HG03039 (cell line): Measurements from ENCODE around the gene CTDSP2.

Experiments used
- ATAC-seq: cut with Tn5 transposase; IDR thresholded peaks from one replicate; pipeline ENCODE4 v1.9.1; 2021; ENCODE audit warnings: mild to moderate bottlenecking, moderate library complexity; ENCODE audit not compliant: unreplicated experiment

The CTDSP2 gene

DNA sequence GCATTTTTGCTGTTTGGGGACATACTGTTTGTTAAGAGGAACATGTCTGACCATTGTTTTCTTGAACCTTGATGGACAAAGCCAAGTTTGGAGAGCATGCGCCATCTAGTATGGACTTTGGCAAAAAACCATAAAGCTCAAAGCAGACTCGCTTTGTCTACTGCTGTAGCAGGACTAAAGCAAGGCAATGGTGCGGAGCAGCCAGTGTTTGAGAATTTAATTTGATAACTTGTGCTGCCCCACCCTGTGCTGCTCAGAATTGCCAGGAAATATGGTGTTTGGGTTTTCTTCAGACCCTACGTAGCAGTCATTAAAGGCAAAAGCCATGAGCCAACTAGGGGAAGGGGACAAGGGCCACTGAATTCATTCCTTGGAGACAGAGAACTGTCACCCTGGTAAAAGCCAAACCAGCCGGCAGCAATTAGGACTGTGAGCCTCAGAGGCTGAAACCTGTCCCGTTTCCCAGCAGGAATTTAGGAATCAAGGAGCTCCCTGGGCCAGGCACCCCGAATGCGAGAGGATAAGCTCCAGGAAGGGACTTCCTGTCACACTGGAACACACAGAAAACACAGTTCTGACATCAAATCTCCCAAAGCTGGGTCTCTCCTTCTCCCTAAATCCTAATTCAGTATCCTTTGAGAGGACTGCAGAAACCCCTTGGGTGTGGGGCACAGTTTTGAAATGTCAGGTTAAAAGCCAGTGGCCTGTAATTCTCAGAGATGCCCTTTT is 29.1 kb downstream of the CTDSP2 start:
- ATAC-seq: no peak

DNA sequence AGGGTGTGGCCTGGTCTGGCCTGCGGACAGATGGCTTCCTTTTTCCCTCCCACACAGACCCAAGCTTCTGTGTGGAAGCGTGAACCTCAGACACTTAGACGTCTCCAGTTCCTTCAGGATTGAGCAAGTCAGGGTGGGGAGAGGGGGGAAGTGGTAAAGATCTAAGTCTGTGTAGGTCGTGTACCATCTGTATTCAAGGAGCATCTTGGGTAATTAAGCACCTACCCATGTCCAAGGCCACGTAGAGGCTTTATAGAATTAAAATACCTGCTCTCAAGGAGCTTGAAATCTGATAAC is 29.7 kb downstream of the CTDSP2 start:
- ATAC-seq: no peak

DNA sequence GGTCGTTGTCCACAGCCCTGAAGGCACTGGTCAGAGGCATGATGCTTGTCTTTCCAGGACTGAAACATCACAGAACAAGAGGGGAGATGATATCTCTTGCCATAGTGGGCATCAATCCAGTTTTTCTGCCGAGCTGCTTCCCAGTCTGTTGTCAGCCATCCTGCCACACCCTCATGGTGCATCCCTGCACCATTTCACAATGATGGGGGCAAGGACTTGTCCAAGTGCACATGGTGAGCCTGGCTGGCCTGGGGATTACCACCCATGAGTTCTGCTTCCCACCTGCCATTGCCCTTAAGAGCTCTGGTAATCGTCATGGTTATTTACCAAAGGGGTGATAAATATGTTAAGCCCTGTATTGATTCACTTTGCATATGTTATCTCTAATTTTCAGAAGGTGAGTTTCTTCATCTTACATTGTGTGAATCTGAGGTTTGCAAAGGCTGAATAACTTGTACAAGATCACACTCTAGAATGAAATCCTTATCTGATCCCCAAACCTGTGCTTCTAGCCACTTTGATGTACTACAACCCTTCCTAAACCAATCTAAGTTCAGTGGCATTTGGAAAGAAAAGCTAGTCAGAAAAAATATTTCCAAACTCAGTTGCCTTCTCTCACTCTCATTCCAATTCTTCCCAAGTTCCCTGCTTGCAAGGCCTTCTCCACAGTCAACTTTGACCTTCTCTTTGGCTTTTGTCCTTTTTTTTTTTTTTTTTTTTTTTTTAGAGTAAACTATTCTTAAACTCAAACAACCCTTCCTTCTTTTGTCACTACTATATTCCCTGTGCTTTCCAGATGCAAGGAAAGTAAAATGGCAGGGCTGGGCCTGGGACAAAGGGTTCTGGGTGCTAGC is 30.3 kb downstream of the CTDSP2 start:
- no peak for ATAC-seq

DNA sequence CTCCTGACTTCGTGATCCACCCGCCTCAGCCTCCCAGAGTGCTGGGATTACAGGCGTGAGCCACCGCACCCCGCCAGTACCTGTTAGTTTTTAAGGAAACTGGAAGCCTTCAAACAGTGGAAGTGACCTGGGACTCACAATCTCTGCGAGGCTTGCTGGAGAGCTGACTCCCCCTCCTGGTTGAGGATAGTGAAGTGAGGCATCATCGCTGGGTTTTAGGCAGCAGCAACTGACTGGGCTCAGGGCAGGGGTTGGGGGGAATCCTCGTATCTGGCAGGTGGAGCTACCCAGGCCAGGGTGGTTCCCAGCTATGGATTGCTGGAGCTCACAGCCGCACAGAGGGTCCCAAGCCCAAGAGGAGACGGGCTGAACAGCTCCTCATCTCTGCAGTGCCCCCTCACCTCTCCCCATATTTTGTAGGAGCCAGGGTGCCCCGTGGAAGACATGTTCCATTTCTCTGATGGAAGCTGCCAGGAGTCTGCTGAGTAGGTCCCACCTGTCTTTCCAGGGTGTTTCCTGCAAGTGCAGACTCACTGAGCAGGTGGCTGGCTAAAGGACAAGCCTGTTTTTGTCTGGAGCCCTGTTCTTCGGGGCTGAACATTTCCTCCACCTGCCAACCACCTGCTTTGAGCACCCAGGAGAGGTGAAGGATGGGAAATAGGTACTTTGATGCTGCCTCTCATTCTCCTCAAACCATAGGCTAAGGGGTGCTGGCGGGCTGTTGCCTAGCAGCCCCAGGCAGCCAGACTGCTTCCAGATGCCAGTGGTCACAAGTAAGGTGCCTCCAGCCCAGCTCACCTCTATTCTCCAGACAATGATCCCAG is 31.1 kb downstream of the CTDSP2 start:
- no peak for ATAC-seq

DNA sequence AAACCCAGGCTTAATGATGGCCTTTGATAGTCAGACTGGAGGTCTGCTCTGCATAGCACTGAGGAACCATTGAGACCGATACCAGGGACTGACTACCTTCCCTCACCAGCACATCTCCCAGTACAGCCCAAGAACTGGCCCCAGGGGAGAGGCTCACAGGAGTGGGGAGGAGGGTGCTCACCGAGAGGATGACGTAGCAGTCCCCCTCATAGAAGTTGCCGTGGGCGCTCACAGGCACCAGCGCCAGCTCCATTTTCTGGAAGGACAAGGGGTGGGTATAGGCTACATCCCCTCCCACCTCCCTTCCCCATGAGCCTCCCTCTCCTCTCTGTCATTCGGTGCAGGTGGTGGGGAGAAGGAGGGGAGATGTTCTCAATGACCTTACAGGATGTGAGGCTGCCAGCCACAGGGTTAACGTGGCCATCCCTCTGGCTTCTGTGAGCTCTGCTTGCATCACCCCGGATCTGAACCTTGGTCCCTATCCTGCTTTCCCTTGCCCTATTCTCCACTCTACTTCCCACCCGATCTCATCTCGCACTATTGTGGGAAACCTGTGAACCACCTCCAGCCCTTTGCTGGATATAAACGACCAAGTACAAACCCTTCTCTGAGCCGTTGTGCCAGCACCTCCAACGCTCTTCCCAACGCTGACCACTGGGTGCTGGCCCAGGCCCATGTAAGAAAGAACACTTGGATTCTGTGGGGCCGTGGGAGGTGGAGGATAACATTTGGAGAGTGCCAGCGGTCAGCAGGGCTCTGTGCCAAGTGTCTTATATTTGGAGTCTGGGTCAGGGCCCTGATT is 32.4 kb downstream of the CTDSP2 start:
- ATAC-seq: no peak

DNA sequence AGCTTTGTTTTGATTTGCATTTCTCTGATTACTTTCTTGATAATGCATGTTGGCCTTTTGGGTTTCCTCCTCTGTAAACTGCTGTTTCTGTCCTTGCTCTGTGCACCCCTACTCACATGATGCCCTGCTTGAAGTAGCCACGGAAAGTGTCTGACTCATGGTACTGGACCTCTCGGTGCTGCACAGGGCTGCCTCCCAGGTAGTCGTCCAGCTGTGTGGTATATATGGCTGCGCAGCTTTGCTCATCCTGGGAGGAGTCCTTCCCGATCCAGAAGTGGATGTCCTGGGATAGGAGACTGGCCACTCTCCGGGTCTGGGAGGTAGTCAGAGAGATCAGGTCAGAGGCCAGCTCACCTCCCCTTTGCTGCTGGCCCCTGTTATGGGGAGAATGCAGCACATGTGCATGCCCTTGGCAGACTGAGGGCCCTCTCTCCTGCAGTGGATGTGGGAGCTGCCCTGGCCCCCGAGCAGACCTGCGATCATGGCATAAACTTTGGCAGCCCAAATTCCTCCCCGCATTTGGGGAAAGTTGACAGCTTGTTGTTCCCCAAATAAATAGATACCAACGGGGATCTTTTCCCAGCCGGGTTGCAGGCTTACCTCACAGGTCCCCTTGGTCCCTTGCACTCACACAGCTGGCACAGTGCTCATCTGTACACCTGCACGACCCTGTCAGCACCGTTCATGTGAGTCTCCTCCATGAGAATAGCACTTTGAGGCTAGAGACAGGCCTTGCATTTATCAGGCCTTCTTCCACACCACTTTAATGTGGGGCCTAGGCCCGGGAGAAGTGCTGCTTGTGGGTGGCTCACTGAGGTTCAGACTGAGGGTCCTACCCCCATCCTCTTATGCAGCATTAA is 33.2 kb downstream of the CTDSP2 start:
- ATAC-seq: no peak

DNA sequence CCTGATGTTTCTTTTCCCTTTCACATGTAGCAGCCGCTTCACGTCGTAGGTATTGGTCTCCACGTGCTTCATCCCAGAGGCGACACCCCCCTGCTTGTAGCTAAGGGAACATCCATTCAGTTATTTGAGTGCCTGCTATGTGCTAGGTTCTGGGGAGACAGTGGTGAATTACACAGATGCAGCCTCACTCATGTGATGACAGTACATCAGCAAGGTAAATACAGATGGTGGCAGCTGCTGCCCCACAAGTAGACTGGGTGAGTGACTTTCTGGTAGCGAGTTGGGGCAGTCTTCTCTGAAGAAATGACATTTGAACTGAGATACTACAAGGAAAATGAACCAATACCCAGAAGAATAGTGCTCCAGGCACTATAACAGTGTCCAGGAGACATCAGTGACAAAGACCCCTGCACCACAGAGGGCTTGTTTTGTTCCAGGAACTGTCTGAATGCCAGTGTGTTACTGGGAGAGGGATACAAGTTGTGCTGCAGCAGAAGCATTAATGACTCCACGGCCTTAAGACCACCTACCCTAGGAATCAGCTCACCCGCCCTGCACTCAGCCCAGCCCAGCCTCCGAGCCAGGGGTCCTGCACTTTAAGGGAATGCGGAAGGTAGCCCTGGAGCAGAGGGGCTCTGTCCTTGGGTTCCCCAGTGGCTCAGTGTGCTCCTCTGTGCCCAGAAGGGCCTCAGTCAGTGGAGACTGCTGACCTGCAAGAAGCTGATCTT is 35.3 kb downstream of the CTDSP2 start:
- no peak for ATAC-seq

DNA sequence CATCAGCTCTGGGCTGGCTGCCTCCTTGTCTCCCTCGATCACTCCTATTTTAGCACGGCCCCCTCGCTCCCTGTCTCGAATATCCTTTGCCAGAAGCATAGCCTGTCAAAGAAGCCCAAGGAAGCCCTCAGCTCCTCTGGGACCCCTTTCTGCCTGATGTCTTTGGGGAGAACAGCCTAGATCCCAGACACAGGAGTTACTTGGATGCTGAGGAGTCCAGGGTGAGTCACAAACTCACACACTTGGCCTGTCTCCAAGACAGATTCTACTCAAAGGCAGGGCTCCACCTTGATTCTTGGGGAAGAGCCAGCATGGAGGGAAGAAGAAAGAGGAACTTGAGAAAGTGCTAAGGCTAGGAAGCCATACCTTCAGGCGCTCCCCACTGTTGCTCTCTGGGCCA is 36.1 kb downstream of the CTDSP2 start:
- no peak for ATAC-seq

DNA sequence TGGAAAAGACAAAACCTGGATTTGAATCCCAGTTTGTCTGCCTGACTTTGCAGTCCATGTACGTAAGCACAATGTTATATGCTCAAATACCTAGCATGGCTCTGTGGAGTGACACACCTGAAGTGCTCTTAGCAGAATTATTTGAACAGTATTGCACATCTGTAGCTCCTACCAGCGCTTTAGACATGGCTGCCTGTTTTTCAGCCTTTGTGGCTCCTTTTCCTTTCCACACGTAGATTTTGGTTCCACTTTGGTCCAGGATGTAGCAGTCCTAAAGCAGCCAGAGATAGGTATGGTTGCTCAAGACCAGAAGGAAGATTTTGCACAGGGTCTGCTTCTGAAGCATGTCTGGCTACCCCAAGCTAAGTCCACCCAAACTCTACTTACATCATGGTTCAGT is 37.1 kb downstream of the CTDSP2 start:
- no peak for ATAC-seq

DNA sequence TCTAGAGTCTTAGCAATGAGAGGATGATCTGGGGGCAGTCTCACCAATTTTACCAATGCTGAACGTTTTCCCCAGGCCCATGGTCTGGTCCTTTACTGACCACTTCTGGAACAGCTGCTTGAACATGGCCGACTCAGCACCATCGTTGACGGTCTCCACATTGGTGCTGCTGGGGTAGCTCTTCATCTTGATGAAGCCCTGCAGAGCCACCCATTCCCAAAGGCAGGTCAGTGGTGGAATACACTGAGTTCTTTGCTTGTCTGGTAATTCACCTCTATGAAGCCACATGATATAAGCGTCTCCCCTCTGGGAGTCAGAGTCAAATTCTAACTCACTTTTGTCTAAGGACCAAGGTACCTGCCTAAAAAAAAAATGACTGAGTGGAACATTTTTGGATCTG is 38.2 kb downstream of the CTDSP2 start:
- no peak for ATAC-seq

DNA sequence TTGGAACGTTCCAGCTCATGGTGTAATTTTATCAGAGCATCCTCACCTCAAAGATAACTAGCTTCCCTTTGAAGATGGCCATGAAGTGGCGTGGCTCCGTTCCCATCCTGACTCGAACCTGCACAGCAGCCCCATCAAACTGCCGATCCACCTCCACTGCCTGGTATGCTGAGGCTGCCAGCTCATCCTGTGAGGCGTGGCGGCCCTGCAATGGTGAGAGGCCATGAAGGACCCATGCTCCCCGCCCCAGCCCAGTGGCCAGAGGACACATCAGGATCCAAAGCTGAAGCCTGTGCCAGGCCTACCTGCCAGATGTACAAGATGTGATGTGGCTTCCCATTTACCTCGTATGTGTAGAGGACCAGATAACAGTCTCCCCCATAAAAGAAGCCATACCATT is 39.2 kb downstream of the CTDSP2 start:
- ATAC-seq: no peak

DNA sequence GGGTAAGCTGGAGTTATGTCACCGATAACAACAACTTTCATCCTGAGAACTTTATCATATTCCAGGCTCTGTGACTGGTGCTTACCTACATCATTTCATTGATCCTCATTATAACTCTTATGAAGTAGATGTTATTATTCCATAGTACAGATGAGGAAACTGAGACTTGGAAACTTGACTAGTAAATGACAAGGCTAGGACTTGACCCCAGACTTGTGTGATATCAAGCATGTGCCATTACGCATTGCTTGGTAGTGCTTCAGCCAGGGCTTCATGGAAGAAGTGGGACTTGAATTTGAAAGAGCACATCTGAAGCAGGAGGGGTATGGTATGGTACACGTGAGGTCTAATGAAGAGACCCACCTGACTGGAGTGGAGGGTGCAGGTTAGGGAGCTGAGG is 39.9 kb downstream of the CTDSP2 start:
- ATAC-seq: no peak

DNA sequence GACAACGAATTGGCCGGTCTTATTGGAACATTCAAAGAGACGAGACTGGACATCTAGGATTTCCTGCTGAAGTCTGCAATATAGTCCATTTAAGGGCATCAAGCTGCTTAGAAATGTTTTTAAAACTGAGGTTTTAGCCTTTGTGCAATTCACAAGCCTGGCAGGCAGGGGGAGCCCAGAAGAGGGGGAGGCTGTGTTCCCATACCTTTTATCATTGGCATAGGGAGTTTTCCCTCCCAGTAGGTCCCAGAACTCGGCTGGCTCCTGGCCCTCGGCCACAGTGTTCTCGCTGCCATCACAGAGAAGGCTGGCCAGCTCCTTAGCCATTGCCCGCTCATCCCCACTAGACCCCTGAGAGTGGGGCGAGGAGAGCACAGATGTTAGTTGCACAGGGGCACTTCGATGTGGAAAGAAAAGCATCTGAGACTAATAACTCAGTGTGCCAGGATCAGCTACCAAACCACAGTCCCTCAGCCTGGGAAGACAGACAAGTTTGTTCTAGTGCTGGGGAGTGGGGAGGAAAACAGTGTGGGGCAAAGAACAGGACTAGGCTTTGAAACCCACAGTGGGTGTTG is 43.1 kb downstream of the CTDSP2 start:
- no peak for ATAC-seq

DNA sequence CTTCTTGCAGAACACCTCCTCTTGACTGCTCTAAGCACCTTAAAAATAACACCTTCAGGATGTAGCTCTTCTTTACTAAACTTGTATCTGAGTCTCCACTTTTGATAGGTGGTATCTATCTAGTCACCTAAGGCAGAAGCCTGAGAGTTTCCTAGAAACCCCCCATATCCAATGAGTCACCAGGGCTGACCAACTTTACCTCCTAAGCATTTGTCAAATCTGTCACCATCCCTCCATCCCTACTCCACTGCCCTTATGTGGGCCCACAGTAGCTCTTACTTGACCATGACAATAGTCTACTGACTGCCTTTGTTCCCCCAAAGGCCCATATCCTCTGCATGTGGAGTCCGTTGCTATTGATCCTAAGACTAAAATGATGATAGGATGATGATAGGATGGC is 43.9 kb downstream of the CTDSP2 start:
- no peak for ATAC-seq

DNA sequence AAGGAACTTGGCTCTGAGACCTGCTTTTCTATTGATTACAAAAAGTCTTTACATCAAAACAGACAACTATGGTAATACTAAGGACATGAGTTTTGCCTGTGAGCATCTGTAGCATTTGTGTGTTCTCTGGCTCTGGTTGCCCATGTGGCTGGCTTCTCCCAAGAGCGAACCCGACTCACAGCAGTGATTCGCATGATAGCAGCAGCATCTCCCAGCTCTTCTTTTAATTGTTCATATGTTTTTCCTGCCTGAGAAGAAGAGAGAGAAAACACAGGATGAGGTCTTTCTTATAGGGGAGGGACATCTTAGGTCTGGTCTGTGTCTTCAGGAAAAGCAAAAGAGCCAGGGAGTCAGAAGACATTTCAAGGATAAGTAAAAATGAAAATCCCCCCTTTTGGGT is 45.6 kb downstream of the CTDSP2 start:
- no peak for ATAC-seq

DNA sequence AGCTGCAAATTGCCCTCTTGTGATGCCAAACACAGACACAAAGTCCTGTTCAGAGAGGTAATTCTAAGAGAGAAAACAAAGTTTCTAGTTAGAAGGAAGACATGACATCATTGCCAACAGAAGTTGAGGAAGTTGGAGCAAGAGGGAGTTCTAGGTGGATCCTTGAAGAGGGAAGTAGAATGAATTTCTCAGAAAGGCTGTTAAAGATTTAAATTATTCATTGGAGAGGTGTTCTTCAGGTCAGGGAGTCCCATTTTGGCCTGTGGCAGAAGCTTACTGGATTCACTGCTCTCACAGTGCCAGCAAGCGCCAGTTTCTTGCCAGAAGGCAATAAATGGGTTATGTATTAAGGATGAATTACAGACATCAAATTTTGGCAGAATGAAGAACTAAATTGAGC is 48.6 kb downstream of the CTDSP2 start:
- ATAC-seq: no peak

DNA sequence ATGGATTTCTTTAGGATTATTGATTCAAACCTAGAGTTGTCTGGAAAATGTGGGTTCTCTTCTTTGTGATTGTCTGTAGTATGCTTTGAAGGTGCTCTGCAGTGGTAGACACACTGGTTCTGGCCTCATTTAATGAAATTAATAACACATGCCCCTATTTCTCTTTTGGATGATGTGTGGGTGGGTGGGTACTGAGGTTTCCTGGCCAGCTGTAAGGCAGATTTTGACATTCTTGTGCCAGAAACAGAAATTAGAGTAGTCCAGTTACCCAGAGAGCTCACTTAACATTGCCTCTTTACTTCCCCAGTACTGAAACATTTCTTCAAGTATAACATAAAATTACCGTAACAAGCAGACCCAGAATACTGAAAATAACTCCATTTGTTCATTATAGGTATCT is 49.5 kb downstream of the CTDSP2 start:
- no peak for ATAC-seq

DNA sequence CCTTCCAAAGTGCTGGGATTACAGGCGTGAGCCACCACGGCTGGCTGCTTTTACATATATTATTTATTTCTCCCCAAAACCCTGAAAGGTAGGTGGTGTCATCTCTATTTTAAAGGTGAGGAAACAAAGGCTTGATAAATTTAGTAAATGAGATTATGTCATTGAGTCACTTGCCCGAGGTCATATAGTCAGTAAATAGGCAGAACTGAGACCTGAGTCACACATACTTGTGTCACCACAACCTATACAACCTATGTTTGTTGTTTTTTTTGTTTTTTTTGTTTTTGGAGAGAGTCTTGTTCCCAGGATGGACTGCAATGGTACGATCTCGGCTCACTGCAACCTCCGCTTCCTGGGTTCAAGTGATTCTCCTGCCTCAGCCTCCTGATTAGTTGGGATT is 51.2 kb downstream of the CTDSP2 start:
- ATAC-seq: no peak

DNA sequence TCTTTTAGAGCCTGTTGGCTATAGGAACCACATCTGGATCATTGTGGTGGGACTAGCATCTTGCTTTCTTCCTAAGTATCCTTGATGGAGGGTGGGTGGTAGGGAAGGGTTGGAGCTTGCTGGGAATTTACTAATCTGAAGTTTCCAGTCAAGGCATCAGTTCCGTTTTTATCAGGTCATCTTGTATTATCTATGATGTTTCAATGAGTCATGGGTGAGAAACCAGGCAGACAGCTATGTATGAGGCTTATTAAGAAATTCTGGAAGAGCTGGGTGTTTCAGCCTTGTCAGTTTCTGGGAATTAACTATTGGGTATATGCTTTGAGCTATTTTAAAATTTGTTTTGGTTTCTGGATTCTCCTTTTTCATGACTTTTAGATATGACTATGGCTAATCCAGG is 52.6 kb downstream of the CTDSP2 start:
- no peak for ATAC-seq
